ENCODE data around the gene CHSY1.
"Not testable (repeated sequence)": the region's sequence is repeated elsewhere in the genome, so short reads cannot be mapped to it uniquely, and the experiment has no call there.

CHSY1 gene, protein sequence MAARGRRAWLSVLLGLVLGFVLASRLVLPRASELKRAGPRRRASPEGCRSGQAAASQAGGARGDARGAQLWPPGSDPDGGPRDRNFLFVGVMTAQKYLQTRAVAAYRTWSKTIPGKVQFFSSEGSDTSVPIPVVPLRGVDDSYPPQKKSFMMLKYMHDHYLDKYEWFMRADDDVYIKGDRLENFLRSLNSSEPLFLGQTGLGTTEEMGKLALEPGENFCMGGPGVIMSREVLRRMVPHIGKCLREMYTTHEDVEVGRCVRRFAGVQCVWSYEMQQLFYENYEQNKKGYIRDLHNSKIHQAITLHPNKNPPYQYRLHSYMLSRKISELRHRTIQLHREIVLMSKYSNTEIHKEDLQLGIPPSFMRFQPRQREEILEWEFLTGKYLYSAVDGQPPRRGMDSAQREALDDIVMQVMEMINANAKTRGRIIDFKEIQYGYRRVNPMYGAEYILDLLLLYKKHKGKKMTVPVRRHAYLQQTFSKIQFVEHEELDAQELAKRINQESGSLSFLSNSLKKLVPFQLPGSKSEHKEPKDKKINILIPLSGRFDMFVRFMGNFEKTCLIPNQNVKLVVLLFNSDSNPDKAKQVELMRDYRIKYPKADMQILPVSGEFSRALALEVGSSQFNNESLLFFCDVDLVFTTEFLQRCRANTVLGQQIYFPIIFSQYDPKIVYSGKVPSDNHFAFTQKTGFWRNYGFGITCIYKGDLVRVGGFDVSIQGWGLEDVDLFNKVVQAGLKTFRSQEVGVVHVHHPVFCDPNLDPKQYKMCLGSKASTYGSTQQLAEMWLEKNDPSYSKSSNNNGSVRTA

DNA sequence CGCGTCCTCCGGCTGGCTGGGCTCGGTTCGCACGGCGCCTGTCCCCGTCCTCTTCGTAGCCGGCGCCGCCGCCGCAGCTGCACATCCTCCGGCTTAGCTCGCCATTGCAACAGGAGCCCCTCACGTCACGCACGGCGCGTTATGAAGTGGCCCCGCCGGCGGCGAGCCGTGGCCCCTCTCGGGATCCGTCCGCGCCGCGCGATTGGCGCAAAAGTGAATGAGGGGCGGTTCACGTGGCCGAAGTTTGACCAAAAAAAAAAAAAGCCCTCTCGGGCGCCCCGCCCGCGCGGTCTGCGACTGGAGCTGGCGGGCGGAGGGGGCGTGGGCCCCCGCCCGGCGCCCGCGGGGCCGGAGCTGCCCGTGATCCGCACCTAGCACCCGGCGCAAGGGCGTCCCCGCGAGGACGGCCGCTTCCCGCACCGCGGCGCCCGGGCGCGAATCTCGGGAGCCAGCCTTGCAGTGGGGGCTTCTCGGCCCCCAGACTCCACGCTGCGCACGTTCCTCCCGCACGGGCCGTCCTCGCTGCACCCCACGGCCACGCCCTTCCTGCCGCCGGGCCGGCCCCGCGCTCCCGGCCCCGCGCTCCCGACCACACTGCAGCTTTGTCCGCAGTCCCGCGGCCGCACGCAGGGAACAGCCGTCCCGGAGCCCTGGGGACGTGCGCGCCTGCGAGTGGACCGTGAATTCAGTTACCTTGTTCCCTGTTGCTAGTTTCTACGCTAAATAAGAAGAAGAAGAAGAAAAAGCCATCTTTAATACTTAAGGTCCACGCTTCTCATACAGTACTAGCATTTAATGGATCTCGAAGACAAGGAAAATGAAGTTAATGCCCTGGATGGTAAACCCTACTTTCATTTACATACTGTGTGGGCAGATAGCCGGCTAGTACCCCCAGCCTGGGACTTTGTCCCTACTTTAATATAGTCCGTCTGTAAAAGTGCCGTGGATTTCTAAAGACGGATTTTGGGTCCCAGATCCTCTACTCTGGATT lies at the start of gene CHSY1:
CHSY1 (minus strand) TSS at position 219 of the 991 bp plus-strand sequence. CDS start 592 bp downstream, outside the sequence.
- peak; percentile 96 for DNase-seq (ENCODE audit: low read depth)

DNA sequence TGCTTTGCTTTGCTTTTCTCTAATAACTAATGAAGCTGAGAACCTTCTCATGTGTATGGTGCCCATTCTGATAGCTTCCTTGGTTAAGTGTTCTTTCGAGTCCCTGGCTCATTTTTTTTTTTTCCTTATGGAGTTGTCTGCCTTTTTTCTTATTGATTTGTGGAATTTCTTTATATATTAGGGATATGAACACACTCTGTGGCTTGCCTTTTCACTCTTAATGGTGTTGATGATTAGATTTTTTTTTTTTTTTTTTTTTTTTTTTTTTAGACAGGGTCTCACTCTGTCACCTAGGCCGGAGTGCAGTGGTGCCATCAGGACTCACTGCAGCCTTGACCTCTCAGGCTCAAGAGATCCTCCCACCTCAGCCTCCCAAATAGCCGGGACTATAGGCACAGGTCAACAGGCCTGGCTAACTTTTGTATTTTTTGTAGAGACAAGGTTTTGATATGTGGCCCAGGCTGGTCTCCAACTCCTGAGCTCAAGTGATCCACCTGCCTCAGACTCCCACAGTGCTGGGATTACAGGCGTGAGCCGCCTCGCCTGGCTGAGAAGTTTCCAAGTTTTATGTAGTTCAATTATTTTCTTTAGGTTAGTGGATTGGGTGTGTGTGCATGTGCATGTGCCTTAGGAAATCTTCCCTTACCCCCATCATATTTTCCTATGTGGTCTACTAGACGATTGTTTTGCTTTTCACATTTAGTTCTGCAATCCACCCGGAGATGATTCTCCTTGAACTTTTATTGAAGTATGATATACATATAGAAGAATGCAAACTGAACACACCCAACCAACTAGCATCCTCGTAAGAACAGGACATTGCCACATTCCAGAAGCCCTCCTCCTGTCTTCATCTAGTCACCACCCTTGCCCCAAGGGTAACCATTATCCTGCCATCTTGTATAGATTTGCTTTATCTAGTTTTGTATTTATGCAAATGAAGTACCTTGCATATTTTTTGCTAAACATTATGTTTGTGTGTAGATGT lies 44.9 kb upstream of the CHSY1 start:
- peak; percentile 66 for DNase-seq (ENCODE audit: low read depth)

DNA sequence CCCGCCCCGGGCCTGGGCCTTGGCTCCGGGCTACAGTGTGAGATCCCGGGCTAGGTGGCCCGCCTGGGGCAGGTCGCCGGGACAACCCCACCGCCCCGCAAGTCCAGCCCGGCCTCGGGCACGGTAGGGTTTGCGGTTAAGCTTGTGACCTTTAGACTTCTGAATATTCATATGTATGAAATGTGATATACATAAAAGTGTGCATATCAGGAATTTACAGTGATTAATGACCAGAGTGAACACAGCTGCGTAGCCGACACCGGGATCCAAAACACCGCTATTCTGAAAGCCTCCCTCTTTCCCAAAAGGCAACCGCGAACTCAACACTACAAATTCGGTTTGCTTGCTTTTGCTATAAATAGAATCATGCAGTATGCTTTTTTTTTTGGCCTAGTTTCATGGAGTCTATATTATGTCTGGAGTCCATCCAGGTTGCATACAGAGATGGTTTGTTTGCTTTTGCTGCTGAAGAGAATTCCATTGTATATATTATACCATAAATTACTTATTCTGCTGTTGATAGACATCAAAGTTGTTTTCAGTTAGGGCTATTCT lies 43.8 kb upstream of the CHSY1 start:
- peak; percentile 42 for DNase-seq (ENCODE audit: low read depth)

DNA sequence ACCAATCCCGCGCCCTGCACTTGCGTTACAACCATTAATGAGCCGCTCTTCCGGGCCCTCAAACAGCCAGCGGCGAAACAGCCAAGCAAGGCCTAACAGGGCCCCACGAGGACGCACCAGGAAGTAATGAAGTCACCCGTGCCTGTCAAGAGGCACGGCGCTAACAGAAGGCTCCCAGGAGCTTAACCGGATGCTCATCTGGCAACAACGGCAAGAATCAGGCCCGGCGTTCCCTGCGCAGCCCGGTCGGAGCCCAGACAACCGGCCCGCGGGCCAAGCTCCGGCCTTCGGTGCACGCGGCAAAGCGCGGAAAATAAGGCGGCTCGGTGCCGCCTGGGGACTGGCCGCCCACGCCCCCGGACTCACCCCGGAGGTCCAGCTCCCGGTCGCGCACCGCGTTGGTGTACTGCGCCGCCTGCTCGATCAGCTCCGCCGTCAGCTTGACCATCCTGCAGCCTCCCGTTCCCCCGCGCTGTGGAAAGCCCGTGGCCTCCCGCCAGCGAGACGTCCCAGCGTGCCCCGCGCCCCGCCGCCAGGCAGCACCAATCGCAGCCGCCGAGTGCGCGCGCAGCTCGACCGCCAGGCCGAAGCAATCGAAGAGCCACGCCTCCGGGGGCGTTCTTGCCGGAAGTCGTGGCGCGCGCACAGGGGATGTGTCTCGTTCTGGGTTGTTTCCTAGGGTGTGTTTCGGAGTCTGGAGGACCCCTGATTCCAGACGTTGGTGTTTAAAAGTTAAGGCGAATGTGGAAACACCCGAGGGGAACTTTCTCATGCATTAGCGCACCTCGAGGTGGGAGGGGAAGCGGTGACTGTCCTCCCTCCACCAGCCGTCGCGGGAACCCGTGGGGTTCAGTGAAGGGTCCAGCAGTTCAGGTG lies 43.1 kb upstream of the CHSY1 start, which contains the start of gene SNRPA1:
SNRPA1 (minus strand) TSS at position 518 of the 876 bp plus-strand sequence; CDS start at position 448, 70 bp downstream.
- DNase-seq (ENCODE audit: low read depth): peak; percentile 98

DNA sequence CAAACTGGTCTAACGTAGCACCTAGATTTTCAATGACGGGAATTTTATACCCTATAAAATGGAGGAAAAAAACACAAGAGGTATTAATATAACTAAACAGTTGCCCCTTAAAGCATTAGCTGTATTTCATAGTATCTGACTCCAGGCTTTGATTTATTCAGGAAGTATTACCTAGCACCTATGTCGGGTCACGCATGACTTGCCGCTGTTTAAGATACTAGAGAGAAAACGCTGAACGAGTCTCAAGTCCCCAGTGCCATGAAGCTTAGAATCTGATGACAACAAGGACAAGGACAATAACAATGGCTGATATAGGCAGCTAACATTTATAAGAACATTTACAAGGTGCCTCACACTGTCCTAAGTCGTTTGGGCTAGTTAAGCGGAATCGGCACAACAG lies 41.3 kb upstream of the CHSY1 start:
- DNase-seq (ENCODE audit: low read depth): no peak

DNA sequence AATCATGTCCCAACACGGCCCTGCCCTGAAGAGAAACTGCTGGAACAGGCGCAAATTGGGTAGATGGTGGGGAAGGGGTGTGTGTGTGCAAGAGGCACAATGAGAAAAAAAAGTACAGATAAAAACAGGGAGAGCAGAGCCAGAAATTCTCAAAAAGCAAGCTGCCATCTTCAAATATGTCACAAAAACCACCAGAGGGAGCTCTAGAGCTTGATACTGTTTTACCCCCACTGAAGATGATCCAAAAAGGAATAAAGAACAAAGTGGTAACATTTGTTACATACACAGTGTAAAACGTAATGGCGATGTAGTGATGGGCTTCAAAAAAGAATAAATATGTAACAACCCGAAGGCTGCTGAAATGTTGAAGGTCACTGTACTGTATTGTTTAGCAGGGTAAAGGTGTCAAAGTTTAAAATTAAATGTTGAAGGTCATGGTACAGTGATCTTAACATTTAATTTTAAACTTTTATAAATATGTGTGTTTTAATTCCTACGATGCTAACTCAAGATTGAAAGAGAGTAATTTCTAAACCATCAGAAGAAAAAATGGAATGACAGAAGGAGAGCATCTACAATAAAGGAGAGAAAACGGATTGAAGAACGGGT lies 37.2 kb upstream of the CHSY1 start:
- peak; percentile 57 for DNase-seq (ENCODE audit: low read depth)

DNA sequence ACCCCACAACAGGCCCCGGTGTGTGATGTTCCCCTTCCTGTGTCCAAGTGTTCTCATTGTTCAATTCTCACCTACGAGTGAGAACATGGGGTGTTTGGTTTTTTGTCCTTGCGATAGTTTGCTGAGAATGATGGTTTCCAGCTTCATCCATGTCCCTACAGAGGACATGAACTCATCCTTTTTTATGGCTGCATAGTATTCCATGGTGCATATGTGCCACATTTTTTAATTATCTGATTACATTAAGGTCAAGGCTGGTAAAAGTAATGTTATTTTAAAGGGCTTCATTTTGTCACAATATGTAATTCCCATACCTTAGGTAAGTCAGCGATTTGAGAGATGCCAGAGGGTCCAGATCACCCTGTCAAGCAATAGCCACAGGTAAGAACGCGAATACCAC lies 35.5 kb upstream of the CHSY1 start:
- not testable (repeated sequence) for DNase-seq (ENCODE audit: low read depth)

DNA sequence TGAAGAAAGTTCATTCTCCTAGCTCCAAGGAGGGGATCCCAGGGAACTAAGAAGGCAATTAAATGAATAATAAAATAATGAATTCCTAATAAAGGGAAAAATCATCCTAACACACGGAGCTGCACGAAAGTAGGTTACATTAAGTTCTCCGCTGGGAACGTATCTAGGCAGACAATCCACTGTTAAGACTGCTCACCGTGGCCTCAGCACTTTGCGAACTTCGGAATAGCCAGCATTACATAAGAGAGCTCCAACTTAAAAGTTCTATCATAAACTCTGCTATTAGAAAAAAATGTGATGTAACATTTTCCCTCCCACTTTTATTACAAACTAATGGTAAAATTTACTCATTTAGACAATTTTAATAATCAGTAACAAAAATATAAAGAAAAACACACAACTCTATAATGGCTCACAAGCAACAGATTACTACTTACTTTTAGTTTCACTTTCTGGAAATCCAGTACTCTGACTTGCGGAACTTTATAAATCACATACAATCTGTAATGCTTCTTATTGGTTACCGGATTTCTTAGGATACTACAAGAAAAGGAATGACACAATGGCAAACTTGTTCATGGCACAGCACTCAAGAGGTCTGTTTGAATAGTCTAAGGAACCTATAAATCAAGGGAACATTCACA lies 34.7 kb upstream of the CHSY1 start:
- DNase-seq (ENCODE audit: low read depth): no peak

DNA sequence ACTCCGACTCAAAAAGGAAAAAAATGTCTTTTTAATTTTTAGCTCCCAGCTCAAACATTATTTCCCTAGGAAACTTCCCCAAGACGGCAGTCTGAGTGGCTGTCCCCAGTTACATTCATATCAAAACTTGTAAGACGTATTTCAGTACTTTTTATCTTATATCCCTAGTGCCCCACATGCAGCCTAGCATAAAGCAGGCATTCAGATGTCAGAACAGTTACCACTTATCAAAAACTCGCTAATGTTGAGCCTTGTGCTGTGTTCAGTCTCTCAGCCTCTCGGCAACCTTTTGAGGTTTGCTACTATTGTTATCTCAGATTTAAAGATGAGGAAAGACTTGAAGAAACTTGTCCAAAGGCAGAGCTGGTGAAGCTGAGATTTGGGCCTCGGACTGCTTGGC lies 32.1 kb upstream of the CHSY1 start:
- DNase-seq (ENCODE audit: low read depth): no peak

DNA sequence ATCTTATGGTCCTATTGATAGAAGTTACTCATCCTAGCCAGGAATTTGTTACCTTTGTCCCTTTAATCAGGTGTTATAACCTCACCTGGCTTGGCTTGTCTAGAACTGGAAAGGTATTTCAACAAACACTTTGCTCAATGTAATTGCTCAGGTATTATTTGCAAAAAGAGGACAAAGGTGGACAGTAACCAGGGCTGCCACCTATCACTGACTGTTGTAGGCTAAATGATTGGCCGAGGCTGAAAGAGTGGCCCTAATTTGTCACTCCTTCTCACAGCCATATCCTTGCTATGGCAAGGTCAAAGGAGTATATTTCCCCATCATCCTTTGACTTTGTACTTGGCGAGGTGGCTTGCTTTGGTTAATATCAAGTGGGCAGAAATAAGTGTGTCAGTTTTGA lies 28.2 kb upstream of the CHSY1 start:
- no peak for DNase-seq (ENCODE audit: low read depth)

DNA sequence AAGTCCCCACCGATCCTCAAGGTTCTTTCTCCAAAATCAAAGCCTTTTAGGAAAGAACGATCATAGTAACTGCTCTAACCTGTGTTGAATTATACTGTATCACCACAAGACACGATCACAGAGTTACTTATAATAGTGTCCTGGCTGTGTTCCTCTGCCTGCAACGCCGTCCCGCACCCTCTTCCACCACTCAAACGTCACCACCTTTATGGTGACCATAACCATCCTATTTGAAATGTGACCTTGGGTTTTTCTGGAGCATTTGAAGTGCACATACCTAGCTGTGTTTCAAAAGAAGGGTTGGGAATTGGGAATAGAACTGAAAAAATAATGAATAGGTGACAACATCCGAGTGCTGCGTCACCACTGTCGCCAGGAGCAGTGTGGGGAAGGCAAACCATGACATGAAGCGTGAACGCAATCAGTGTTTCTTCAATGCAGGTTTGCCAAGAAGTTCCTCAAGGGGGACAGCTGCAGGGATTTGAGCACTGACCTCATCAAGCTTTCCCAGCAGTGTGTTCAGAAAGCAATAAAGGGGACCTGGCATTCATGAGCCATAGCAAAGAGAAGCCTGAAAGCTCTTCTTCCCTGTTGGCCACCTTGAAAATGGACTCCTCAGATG lies 26.2 kb upstream of the CHSY1 start:
- DNase-seq (ENCODE audit: low read depth): no peak

DNA sequence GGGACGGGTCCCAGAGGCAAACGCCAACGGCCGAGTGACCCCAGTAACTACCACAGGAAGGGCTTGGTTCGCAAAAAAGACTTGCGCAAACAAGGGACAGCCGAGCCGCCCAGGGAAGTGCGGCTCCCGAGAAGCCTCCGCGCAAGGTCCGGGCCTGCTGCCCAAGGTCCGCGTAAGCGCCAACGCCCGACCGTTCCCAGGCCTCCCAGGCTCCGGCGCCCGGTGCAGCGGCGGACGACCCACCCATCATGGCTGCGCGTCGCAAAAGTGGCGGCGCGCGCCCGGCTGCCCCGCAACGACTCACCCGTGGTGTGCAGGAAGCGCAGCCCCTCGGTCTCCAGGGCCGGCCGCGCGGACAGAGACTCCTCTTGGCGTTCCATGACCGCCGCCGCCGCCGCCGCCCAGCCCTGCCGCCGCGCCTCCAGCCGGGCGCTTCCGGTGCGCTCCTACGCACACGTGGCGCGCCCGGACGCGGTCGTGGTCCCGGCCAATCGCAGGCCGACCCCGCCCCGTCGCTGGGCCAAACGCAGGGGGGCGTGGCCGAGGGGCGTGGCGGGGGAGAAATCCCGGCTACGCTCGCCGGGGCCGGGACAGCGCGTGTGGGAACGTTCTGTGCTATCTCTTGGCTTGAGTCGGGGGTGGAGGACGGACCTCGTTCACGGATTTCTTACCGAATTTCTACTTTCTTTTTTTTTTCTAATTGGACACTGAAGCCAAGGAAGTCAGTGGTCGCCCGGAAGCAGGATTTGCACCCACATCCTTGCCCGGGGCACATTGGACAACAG lies 25.4 kb upstream of the CHSY1 start, which contains the start of gene SELENOS:
SELENOS (minus strand) TSS at position 448 of the 785 bp plus-strand sequence; CDS start at position 380, 68 bp downstream.
- peak; percentile 91 for DNase-seq (ENCODE audit: low read depth)

DNA sequence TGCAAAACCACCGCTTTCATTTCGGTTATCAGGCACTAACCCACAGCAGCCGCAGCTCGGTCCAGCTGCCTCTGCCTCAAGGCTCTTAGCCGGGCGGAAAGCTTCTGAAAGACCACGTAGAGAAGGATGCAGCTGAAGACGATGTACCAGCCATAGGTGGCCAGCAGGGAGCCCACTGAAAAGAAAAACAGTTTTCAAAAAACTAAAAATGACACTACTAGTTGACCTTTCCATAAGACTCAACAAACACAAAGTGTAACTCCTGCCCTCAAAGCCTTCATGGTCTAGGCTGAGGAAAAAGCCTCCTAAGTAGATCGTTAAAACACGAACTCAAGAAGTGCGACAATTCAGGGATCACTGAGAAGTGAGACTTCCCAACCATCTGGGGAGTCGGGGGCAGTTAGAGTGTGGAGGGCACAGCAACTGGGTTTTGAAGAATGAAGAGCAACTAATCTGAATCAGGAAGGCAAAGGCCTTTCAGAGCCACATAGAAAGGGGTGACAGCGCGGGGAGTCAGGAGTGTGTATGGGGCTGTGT lies 24.7 kb upstream of the CHSY1 start:
- peak; percentile 63 for DNase-seq (ENCODE audit: low read depth)

DNA sequence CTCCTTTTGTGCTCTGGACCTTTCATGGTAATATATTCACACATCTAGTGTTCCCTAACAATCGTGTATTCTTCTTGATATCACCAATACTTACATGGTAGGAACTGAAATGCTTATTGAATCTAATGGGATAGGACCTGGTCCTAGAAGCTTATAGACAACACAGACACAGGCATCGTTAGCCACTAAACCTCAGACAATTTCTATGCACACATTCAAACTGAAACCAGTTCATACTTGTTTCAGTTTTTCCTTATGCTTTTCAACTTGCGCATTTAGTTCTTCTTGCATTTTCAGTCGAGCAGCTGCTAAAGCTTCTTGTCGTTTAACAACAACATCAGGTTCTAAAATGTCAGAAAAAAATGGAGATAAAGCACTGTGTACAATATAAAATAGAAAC lies 23.2 kb upstream of the CHSY1 start:
- no peak for DNase-seq (ENCODE audit: low read depth)

DNA sequence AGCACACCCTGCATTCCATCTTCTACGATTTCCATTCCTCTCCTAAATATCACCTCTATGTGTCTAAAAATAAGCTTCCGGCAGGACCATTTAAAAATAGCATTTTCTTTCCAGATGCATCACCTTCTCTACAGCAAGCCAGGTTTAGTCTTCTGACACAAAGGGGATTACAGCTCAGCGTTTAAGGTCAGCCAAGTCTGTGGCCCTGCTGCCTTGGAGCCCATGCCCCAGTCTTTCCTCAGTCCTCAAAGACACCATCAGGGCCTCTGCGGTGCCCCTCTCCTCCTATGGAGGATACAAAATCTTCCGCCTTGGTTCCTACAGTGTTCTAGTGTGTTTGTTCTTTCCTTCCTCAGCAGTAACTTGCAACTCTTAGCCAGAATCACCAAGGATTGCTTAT lies 21.7 kb upstream of the CHSY1 start:
- DNase-seq (ENCODE audit: low read depth): no peak

DNA sequence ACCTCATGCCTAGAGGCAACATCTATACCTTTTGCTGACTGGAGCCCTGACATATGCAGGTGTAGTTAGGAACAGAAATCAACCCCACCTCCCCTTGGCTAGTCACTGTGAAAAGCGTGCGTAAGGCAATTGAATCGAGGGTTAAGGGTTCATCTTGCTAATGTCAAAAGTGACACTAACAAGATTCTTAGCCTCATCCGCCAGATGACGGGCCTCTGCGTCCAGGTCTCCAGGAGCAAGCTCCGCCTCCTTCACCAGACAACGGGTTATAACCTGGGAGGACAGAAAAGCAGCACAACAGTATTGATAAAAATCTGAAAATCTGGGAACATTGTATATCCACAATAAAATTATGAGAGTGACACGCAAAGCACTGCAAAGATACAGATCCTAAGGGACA lies 20.7 kb upstream of the CHSY1 start:
- DNase-seq (ENCODE audit: low read depth): no peak

All from iris pigment epithelial cell (primary cell).